ENCODE results near the gene PTPRA.

The PTPRA gene

DNA sequence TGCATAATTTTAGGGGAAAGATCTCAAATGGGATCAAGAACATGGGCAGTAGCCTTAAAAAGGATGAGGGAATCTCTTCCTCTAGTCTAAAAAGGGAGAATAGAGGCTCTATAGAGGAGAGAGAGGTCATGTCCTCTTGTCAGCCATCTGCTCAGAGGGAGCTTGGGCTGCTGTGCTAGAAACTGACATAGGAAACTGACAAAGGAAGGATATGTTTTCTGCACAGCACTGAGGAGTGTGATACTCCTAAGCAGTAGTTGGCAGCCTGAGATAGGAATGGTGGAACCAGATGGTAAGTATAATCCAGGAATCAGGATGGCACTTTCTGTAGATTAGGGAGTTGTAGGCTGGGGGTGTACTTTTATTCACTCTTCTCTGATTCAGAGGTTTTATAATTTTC, 59.2 kb downstream of the PTPRA start:
- no peaks in the 10 kb centered on the region for H3K9me2 ChIP-seq (replicated peaks; ENCODE audit: control insufficient read depth, low read length)
- H3K4me3 ChIP-seq (ENCODE audit: low read length): no peak overlapping the region
- H3K4me2 ChIP-seq (ENCODE audit: low read length): no peak overlapping the region
- no peaks in the 10 kb centered on the region for H3K9me3 ChIP-seq (ENCODE audit: control insufficient read depth, insufficient read depth, low read length)
- H4K20me1 ChIP-seq (ENCODE audit: control insufficient read depth, insufficient read depth, low read depth, low read length): no peaks in the 10 kb centered on the region
- no peak for TF ChIP-seq EZH2phosphoT487 (IDR thresholded peaks at IDR 0.05; ENCODE audit: borderline replicate concordance, low read length)
- TF ChIP-seq, protein P1, sequence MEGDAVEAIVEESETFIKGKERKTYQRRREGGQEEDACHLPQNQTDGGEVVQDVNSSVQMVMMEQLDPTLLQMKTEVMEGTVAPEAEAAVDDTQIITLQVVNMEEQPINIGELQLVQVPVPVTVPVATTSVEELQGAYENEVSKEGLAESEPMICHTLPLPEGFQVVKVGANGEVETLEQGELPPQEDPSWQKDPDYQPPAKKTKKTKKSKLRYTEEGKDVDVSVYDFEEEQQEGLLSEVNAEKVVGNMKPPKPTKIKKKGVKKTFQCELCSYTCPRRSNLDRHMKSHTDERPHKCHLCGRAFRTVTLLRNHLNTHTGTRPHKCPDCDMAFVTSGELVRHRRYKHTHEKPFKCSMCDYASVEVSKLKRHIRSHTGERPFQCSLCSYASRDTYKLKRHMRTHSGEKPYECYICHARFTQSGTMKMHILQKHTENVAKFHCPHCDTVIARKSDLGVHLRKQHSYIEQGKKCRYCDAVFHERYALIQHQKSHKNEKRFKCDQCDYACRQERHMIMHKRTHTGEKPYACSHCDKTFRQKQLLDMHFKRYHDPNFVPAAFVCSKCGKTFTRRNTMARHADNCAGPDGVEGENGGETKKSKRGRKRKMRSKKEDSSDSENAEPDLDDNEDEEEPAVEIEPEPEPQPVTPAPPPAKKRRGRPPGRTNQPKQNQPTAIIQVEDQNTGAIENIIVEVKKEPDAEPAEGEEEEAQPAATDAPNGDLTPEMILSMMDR (IDR thresholded peaks at IDR 0.05; ENCODE audit: low read depth, low read length, poor library complexity, severe bottlenecking): no peak
- H3K27ac ChIP-seq (ENCODE audit: low read depth, low read length): no peak overlapping the region
- no peaks in the 10 kb centered on the region for H3F3A ChIP-seq (ENCODE audit: control insufficient read depth, insufficient read depth)
- no peaks in the 10 kb centered on the region for H3K4me1 ChIP-seq (ENCODE audit: control insufficient read depth, low read length)
- no peaks in the 10 kb centered on the region for H3K27me3 ChIP-seq (ENCODE audit: control insufficient read depth, low read length)
- no peaks in the 10 kb centered on the region for H3K36me3 ChIP-seq (ENCODE audit: control insufficient read depth, low read length)
- H3K79me2 ChIP-seq (ENCODE audit: control insufficient read depth, low read length): no peaks in the 10 kb centered on the region

DNA sequence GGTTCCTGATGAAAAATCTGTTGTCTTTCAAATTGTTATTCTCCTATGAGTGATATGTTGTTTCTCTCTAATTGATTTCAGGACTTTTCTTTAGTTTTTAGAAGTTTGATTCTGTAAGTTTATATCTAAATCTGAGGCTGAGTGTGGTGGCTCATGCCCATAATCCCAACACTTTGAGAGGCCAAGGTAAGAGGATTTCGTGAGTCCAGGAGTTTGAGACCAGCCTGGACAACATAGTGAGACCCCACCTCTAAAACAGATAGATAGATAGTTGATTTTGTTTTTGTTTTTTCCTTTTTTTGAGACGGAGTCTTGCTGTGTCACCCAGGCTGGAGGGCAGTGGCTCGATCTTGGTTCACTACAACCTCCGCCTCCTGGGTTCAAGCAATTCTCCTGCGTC, 64.6 kb downstream of the PTPRA start:
- Histone ChIP-seq H3K9me2 (replicated peaks; ENCODE audit: control insufficient read depth, low read length) (no peaks in the 10 kb centered on the region), H4K20me1 (ENCODE audit: control insufficient read depth, insufficient read depth, low read depth, low read length) (no peaks in the 10 kb centered on the region), H3K79me2 (ENCODE audit: control insufficient read depth, low read length) (0 out of 2 replicates have a peak, but pooled peaks cover 2% of the 10 kb centered on the region), H3K4me3 (ENCODE audit: low read length) (no peak overlapping the region), H3K27me3 (ENCODE audit: control insufficient read depth, low read length) (no peaks in the 10 kb centered on the region), H3K4me2 (ENCODE audit: low read length) (no peak overlapping the region), H3K27ac (ENCODE audit: low read depth, low read length) (no peak overlapping the region), H3F3A (ENCODE audit: control insufficient read depth, insufficient read depth) (no peaks in the 10 kb centered on the region), H3K9me3 (ENCODE audit: control insufficient read depth, insufficient read depth, low read length) (no peaks in the 10 kb centered on the region), H3K4me1 (ENCODE audit: control insufficient read depth, low read length) (no peaks in the 10 kb centered on the region), H3K36me3 (ENCODE audit: control insufficient read depth, low read length) (no peaks in the 10 kb centered on the region)
- no peak for TF ChIP-seq EZH2phosphoT487 (IDR thresholded peaks at IDR 0.05; ENCODE audit: borderline replicate concordance, low read length)
- TF ChIP-seq, protein P1 (IDR thresholded peaks at IDR 0.05; ENCODE audit: low read depth, low read length, poor library complexity, severe bottlenecking): no peak

DNA sequence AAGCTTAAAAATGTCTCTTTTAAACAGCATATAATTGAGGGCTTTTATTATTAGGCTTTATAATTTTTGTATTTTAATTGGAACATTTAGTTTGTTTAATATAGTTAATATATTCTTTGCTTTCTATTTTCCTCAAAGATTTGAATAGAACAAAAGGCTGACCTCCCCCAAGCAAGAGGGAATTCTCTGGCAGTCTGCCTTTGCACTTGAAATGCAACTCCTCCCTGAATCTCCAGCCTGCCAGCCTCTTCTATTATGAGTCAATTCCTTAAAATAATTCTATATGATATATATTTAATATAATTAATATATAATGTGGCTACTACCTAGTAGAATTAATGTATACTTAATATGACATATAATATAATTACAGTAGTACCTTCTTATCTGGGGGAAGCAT, 69.2 kb downstream of the PTPRA start:
- H3K36me3 ChIP-seq (ENCODE audit: control insufficient read depth, low read length): no peaks in the 10 kb centered on the region
- no peak overlapping the region for H3K4me2 ChIP-seq (ENCODE audit: low read length)
- no peaks in the 10 kb centered on the region for H4K20me1 ChIP-seq (ENCODE audit: control insufficient read depth, insufficient read depth, low read depth, low read length)
- H3K79me2 ChIP-seq (ENCODE audit: control insufficient read depth, low read length): peaks cover 5% of the 10 kb centered on the region; the same call in 1 of the 2 replicates
- H3K27me3 ChIP-seq (ENCODE audit: control insufficient read depth, low read length): no peaks in the 10 kb centered on the region
- H3K27ac ChIP-seq (ENCODE audit: low read depth, low read length): no peak overlapping the region
- H3K9me3 ChIP-seq (ENCODE audit: control insufficient read depth, insufficient read depth, low read length): no peaks in the 10 kb centered on the region
- H3K4me1 ChIP-seq (ENCODE audit: control insufficient read depth, low read length): no peaks in the 10 kb centered on the region
- H3F3A ChIP-seq (ENCODE audit: control insufficient read depth, insufficient read depth): no peaks in the 10 kb centered on the region
- no peak overlapping the region for H3K4me3 ChIP-seq (ENCODE audit: low read length)
- TF ChIP-seq EZH2phosphoT487 (IDR thresholded peaks at IDR 0.05; ENCODE audit: borderline replicate concordance, low read length): no peak
- TF ChIP-seq, protein P1 (IDR thresholded peaks at IDR 0.05; ENCODE audit: low read depth, low read length, poor library complexity, severe bottlenecking): no peak
- H3K9me2 ChIP-seq (replicated peaks; ENCODE audit: control insufficient read depth, low read length): no peaks in the 10 kb centered on the region
